Measurements from ENCODE around the gene UCN2.

- no peak for TF ChIP-seq CTCF (IDR thresholded peaks at IDR 0.05; ENCODE audit: poor library complexity)
- no peak for TF ChIP-seq EZH2 (IDR thresholded peaks at IDR 0.05; ENCODE audit: borderline replicate concordance)
Measured at GRCh38 chr3:48600711-48601621, 37.4 kb upstream of the UCN2 start.

All from hepatocyte (in vitro differentiated cells).